ENCODE data around the gene CTNS.

DNA sequence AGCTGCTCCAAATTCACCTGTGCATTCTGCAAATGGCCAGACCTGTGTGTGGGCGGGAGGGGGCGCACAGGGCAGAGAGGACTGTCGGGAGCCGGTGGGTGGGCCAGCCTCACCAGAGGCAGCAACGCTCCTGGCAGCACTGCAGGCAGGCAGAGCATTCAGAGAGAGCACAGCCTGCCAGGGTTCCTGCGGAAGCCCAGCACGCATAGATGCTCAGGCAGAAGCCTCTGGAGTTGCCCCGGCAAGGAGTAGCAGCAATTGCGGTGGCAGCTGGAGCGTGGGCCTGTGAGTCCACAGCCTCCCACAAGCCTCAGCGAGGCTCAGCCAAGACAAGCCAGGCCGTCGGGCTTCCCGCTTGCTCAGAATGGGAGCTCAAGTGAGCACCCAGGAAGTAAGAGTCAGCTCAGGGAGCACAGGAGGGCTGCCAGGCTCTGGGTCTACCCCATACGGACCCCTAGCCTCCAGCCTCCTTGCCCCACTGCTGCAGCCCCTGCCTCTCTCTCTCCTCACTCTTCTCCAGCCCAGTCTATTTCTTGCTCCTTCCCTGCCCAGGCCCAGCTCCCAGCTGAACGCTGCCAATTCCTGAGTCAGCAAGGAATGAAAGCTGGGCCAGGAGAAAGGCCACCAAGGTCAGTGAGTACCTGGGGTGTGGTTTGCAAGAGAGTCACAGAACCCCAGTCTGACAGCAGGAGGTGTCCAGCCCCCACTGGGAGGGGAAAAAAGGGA, 41.7 kb downstream of the CTNS start:
- TF ChIP-seq ATM (IDR thresholded peaks at IDR 0.05; ENCODE audit: borderline replicate concordance) (no peak), CHD4 (IDR thresholded peaks at IDR 0.05; ENCODE audit: borderline replicate concordance, low read length) (no peak), EHMT2 (IDR thresholded peaks at IDR 0.05; ENCODE audit: borderline replicate concordance, low read depth, low read length) (no peak), EZH2 (conservative IDR thresholded peaks at IDR 0.05; ENCODE audit: low read depth, low read length) (no peak), YEATS2 (CRISPR knock-in tag; IDR thresholded peaks at IDR 0.05; ENCODE audit: borderline replicate concordance) (no peak), BRCA1 (CRISPR knock-in tag; IDR thresholded peaks at IDR 0.05) (no peak), ZNF773 (CRISPR knock-in tag; IDR thresholded peaks at IDR 0.05; ENCODE audit: borderline replicate concordance) (no peak), ZNF274 (CRISPR knock-in tag; IDR thresholded peaks at IDR 0.05) (no peak), TOPORS (CRISPR knock-in tag; IDR thresholded peaks at IDR 0.05) (no peak)
- TF ChIP-seq, protein P1, sequence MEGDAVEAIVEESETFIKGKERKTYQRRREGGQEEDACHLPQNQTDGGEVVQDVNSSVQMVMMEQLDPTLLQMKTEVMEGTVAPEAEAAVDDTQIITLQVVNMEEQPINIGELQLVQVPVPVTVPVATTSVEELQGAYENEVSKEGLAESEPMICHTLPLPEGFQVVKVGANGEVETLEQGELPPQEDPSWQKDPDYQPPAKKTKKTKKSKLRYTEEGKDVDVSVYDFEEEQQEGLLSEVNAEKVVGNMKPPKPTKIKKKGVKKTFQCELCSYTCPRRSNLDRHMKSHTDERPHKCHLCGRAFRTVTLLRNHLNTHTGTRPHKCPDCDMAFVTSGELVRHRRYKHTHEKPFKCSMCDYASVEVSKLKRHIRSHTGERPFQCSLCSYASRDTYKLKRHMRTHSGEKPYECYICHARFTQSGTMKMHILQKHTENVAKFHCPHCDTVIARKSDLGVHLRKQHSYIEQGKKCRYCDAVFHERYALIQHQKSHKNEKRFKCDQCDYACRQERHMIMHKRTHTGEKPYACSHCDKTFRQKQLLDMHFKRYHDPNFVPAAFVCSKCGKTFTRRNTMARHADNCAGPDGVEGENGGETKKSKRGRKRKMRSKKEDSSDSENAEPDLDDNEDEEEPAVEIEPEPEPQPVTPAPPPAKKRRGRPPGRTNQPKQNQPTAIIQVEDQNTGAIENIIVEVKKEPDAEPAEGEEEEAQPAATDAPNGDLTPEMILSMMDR (CRISPR knock-in tag; IDR thresholded peaks at IDR 0.05), result peak; percentile 78
- TF ChIP-seq, protein P2, sequence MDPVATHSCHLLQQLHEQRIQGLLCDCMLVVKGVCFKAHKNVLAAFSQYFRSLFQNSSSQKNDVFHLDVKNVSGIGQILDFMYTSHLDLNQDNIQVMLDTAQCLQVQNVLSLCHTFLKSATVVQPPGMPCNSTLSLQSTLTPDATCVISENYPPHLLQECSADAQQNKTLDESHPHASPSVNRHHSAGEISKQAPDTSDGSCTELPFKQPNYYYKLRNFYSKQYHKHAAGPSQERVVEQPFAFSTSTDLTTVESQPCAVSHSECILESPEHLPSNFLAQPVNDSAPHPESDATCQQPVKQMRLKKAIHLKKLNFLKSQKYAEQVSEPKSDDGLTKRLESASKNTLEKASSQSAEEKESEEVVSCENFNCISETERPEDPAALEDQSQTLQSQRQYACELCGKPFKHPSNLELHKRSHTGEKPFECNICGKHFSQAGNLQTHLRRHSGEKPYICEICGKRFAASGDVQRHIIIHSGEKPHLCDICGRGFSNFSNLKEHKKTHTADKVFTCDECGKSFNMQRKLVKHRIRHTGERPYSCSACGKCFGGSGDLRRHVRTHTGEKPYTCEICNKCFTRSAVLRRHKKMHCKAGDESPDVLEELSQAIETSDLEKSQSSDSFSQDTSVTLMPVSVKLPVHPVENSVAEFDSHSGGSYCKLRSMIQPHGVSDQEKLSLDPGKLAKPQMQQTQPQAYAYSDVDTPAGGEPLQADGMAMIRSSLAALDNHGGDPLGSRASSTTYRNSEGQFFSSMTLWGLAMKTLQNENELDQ (CRISPR knock-in tag; IDR thresholded peaks at IDR 0.05; ENCODE audit: borderline replicate concordance), result no peak
- TF ChIP-seq, protein P3, sequence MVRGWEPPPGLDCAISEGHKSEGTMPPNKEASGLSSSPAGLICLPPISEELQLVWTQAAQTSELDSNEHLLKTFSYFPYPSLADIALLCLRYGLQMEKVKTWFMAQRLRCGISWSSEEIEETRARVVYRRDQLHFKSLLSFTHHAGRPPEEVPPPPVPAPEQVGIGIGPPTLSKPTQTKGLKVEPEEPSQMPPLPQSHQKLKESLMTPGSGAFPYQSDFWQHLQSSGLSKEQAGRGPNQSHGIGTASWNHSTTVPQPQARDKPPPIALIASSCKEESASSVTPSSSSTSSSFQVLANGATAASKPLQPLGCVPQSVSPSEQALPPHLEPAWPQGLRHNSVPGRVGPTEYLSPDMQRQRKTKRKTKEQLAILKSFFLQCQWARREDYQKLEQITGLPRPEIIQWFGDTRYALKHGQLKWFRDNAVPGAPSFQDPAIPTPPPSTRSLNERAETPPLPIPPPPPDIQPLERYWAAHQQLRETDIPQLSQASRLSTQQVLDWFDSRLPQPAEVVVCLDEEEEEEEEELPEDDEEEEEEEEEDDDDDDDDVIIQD (CRISPR knock-in tag; IDR thresholded peaks at IDR 0.05; ENCODE audit: low read depth), result no peak

Data from HepG2 (cell line).